ENCODE data around the gene ZNF442.

ZNF442 gene

DNA sequence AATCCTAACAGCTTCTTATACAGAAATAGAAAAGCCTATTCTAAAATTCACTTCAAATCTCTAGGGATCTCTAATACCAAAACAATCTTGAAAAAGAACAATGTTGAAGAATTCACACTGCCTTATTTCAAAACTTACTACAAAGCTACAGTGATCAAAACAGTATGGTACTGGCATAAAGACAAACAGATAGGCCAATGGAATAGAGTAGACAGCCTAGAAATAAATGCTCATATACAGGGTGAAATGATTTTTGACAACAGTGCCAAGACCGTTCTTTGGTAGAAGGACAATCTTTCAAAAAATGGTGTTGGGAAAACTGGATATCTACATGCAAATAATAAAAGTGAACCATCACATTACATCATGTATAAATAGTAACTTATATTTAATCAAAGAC lies 20.3 kb downstream of the ZNF442 start:
- H3K9me3 ChIP-seq (replicated peaks; ENCODE audit: insufficient read depth, low read length) = no peaks in the 10 kb centered on the region

DNA sequence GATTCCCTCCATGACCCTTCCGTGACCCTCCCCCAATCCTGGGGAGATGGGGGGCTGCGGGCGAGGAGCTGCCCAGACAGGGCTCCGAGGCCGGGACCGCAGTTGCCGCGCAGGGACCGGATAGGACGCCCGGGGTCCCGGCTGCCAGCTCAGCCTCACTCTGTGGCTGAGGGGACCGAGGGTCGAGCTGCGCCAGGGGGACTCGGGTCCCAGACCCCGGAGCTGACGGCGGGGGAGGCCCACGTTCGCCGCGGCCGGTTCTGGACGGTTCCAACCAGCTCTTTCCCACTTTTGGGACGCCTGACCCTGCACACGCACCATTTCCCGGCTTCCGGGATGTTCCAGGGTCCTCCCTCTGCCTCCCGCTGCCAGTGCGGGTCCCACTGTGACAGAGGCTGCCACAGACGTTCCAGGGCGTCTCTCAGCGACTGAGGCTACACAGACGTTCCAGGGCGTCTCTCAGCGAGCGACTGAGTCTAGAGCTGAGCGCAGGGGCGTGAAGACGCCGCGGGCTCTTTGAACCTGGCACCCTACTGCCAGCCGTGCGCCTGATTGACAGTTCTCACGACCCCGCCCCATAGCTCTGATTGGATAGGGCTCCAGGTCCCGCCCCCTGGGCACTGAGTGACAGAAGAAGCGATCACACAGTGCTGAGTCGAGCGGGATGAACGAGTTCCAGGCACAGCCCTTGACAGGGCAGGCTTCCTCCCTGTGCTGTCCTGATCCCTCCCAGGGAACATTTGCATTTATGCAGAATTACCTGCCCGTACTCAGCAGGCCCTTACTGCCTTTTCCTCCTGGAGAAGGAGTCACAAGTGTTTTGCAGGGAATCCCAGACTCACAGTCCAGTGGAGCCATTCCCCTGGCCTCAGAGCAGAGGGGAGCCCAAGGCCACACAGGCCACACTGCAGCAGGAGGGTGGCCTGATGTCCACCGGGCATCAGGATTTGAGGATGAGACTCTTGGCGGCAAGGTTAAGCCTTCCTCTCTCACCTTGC lies 32.0 kb downstream of the ZNF442 start, which contains the start of gene ZNF563:
Gene ZNF563, minus strand, starts transcription at position 472 of the 998 bp plus-strand sequence. Its CDS starts 151 bp downstream, at position 321.
- H3K9me3 ChIP-seq (replicated peaks; ENCODE audit: insufficient read depth, low read length) = no peaks in the 10 kb centered on the region
- H3K4me2 ChIP-seq (ENCODE audit: low read depth, low read length) = peak within 1 kb of the TSS; percentile 97
- no peaks in the 10 kb centered on the region for H3K27me3 ChIP-seq (replicated peaks; ENCODE audit: insufficient read depth, low read length)
- no peaks in the 10 kb centered on the region for H4K20me1 ChIP-seq (ENCODE audit: insufficient read depth, low read length)
- peak within 1 kb of the TSS; percentile 90 for H3K4me3 ChIP-seq (ENCODE audit: low read length)
- no peaks in the 10 kb centered on the region for H3K9me2 ChIP-seq (replicated peaks; ENCODE audit: insufficient read depth, low read length)
- DNase-seq = peak; percentile 98
- no peaks in the 10 kb centered on the region for H3K79me2 ChIP-seq (ENCODE audit: low read length)
- no peaks in the 10 kb centered on the region for H3K4me1 ChIP-seq (ENCODE audit: low read length)
- no peaks in the 10 kb centered on the region for H3K36me3 ChIP-seq (replicated peaks; ENCODE audit: insufficient read depth, low read length)
- H2AFZ ChIP-seq (ENCODE audit: low read length) = peak within 1 kb of the TSS; percentile 98
- H3K9ac ChIP-seq (ENCODE audit: low read length) = peak within 1 kb of the TSS; percentile 64
- no peaks in the 10 kb centered on the region for H3F3A ChIP-seq (ENCODE audit: insufficient read depth, low read length)
- TF ChIP-seq, protein P1, sequence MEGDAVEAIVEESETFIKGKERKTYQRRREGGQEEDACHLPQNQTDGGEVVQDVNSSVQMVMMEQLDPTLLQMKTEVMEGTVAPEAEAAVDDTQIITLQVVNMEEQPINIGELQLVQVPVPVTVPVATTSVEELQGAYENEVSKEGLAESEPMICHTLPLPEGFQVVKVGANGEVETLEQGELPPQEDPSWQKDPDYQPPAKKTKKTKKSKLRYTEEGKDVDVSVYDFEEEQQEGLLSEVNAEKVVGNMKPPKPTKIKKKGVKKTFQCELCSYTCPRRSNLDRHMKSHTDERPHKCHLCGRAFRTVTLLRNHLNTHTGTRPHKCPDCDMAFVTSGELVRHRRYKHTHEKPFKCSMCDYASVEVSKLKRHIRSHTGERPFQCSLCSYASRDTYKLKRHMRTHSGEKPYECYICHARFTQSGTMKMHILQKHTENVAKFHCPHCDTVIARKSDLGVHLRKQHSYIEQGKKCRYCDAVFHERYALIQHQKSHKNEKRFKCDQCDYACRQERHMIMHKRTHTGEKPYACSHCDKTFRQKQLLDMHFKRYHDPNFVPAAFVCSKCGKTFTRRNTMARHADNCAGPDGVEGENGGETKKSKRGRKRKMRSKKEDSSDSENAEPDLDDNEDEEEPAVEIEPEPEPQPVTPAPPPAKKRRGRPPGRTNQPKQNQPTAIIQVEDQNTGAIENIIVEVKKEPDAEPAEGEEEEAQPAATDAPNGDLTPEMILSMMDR (IDR thresholded peaks at IDR 0.05; ENCODE audit: low read length) = no peak
- no peak for TF ChIP-seq EZH2phosphoT487 (IDR thresholded peaks at IDR 0.05; ENCODE audit: low read length)
- TF ChIP-seq EZH2 (optimal IDR thresholded peaks at IDR 0.05; ENCODE audit: low read depth, low read length) = no peak
- H3K27ac ChIP-seq (ENCODE audit: low read length) = peak within 1 kb of the TSS; percentile 18; the same call in 1 of the 2 replicates

More for the DNA sequence above, 20.3 kb downstream of the ZNF442 start:
- Histone ChIP-seq H3K4me3 (ENCODE audit: low read length) (no peak overlapping the region), H3K9ac (ENCODE audit: low read length) (no peak overlapping the region), H3F3A (ENCODE audit: insufficient read depth, low read length) (no peaks in the 10 kb centered on the region), H3K79me2 (ENCODE audit: low read length) (no peaks in the 10 kb centered on the region), H4K20me1 (ENCODE audit: insufficient read depth, low read length) (no peaks in the 10 kb centered on the region), H3K4me1 (ENCODE audit: low read length) (peaks cover 9% of the 10 kb centered on the region), H3K27me3 (replicated peaks; ENCODE audit: insufficient read depth, low read length) (no peaks in the 10 kb centered on the region), H3K36me3 (replicated peaks; ENCODE audit: insufficient read depth, low read length) (no peaks in the 10 kb centered on the region), H3K27ac (ENCODE audit: low read length) (no peak overlapping the region), H2AFZ (ENCODE audit: low read length) (no peak overlapping the region), H3K9me2 (replicated peaks; ENCODE audit: insufficient read depth, low read length) (no peaks in the 10 kb centered on the region), H3K4me2 (ENCODE audit: low read depth, low read length) (no peak overlapping the region)
- DNase-seq = no peak
- TF ChIP-seq EZH2 (optimal IDR thresholded peaks at IDR 0.05; ENCODE audit: low read depth, low read length) = no peak
- TF ChIP-seq, protein P1 (IDR thresholded peaks at IDR 0.05; ENCODE audit: low read length) = no peak
- no peak for TF ChIP-seq EZH2phosphoT487 (IDR thresholded peaks at IDR 0.05; ENCODE audit: low read length)

DNA sequence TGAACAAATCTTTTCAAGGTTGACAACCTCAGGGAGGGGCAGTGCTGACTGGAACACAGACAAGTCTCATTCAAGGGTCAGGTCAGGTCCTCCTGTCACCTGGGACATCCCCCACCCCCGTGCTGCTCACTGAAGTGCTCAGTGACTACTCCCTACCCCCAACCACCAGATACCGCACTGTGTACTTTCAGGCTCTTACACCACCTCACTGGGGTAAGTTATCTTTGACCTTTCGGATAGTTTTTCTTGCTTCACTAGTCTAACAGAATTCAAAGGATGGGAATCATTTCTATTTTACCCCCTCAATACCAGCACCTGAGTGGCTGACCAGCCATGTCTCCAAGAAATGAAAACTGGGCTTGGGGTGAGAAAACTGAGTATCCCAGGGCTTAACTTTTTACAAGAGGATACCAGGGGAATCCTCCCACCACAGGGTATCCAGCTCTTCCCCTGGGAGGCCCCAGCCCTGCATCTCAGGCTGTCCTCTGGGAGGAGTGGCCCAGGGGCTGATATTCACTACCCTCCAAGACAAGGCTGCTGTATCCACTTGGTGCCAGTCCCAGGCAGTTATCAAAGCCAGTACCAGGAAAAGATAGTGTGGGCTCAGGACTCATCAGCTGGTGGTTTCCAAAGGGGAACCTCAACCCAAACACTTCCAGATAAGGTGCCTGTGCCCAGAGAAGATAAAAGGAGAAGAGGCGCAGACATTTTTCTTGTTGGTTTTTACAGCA lies 34.1 kb downstream of the ZNF442 start:
- H2AFZ ChIP-seq (ENCODE audit: low read length) = no peak overlapping the region
- H3K9me2 ChIP-seq (replicated peaks; ENCODE audit: insufficient read depth, low read length) = no peaks in the 10 kb centered on the region
- H3K4me3 ChIP-seq (ENCODE audit: low read length) = no peak overlapping the region
- no peak overlapping the region for H3K4me2 ChIP-seq (ENCODE audit: low read depth, low read length)
- no peaks in the 10 kb centered on the region for H4K20me1 ChIP-seq (ENCODE audit: insufficient read depth, low read length)
- no peaks in the 10 kb centered on the region for H3F3A ChIP-seq (ENCODE audit: insufficient read depth, low read length)
- H3K27me3 ChIP-seq (replicated peaks; ENCODE audit: insufficient read depth, low read length) = no peaks in the 10 kb centered on the region
- H3K9me3 ChIP-seq (replicated peaks; ENCODE audit: insufficient read depth, low read length) = no peaks in the 10 kb centered on the region
- no peak overlapping the region for H3K27ac ChIP-seq (ENCODE audit: low read length)
- no peaks in the 10 kb centered on the region for H3K79me2 ChIP-seq (ENCODE audit: low read length)
- H3K9ac ChIP-seq (ENCODE audit: low read length) = no peak overlapping the region
- no peak for DNase-seq
- TF ChIP-seq, protein P1 (IDR thresholded peaks at IDR 0.05; ENCODE audit: low read length) = no peak
- no peak for TF ChIP-seq EZH2phosphoT487 (IDR thresholded peaks at IDR 0.05; ENCODE audit: low read length)
- no peak for TF ChIP-seq EZH2 (optimal IDR thresholded peaks at IDR 0.05; ENCODE audit: low read depth, low read length)
- H3K4me1 ChIP-seq (ENCODE audit: low read length) = no peaks in the 10 kb centered on the region
- H3K36me3 ChIP-seq (replicated peaks; ENCODE audit: insufficient read depth, low read length) = no peaks in the 10 kb centered on the region

Measured in MM.1S (cell line).